ENCODE measurements around the gene METTL22.

GRCh38 chr16:8576141-8577004 lies 45.1 kb upstream of the METTL22 start:
- TF ChIP-seq CTCF (conservative IDR thresholded peaks at IDR 0.05 in 1 of 2, IDR thresholded peaks at IDR 0.05 in 1 of 2; ENCODE audit: extremely low read depth in 1 of 2, insufficient read depth in 1 of 2, low read depth in 1 of 2, low read length in 2 of 2) (no peak), EZH2 (IDR thresholded peaks at IDR 0.05; ENCODE audit: borderline replicate concordance, low read length) (no peak)
